Measurements from ENCODE around the gene PCDHGA8.

GRCh38 chr5:141392429-141393198, at the start of gene PCDHGA8:
- no peak for TF ChIP-seq POLR2A (IDR thresholded peaks at IDR 0.05)
- TF ChIP-seq, protein P1, sequence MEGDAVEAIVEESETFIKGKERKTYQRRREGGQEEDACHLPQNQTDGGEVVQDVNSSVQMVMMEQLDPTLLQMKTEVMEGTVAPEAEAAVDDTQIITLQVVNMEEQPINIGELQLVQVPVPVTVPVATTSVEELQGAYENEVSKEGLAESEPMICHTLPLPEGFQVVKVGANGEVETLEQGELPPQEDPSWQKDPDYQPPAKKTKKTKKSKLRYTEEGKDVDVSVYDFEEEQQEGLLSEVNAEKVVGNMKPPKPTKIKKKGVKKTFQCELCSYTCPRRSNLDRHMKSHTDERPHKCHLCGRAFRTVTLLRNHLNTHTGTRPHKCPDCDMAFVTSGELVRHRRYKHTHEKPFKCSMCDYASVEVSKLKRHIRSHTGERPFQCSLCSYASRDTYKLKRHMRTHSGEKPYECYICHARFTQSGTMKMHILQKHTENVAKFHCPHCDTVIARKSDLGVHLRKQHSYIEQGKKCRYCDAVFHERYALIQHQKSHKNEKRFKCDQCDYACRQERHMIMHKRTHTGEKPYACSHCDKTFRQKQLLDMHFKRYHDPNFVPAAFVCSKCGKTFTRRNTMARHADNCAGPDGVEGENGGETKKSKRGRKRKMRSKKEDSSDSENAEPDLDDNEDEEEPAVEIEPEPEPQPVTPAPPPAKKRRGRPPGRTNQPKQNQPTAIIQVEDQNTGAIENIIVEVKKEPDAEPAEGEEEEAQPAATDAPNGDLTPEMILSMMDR (IDR thresholded peaks at IDR 0.05) = no peak
